ENCODE data around the gene TRIM65.

DNA sequence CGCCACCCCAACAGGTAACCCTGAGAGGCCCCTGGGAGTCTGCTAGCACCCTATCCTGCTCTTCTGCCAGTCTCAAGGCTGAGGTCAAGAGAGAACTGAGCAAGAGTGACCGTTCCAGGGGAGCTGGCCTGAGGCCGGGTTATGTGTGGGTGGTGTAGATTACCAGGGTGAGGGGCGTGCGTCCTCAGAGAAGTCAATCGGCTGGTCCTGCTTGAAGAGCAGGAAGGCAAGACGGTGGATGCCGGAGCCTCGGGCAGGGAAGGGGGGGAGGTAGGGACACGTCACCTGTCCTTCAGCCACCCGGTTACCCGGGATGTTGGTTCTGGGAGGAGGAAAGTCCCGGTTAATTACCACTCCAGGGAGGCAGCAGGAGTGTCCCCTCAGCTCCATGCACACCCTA, 2.6 kb upstream of the TRIM65 start:
- TF ChIP-seq EZH2 (IDR thresholded peaks at IDR 0.05; ENCODE audit: low read depth, unreplicated experiment) (no peak), STAT1 (IDR thresholded peaks at IDR 0.05; ENCODE audit: unreplicated experiment) (no peak), EZH2phosphoT487 (IDR thresholded peaks at IDR 0.05; ENCODE audit: unreplicated experiment) (no peak), POLR2AphosphoS5 (IDR thresholded peaks at IDR 0.05; ENCODE audit: low read depth) (no peak), CREB1 (CRISPR knock-in tag; IDR thresholded peaks at IDR 0.05; ENCODE audit: low read depth) (no peak), ZNF114 (CRISPR knock-in tag; IDR thresholded peaks at IDR 0.05) (no peak), JUNB (IDR thresholded peaks at IDR 0.05; ENCODE audit: unreplicated experiment) (no peak), NANOG (IDR thresholded peaks at IDR 0.05; ENCODE audit: borderline replicate concordance) (no peak), ZNF331 (CRISPR knock-in tag; IDR thresholded peaks at IDR 0.05; ENCODE audit: low read depth) (no peak)
- TF ChIP-seq, protein P1, sequence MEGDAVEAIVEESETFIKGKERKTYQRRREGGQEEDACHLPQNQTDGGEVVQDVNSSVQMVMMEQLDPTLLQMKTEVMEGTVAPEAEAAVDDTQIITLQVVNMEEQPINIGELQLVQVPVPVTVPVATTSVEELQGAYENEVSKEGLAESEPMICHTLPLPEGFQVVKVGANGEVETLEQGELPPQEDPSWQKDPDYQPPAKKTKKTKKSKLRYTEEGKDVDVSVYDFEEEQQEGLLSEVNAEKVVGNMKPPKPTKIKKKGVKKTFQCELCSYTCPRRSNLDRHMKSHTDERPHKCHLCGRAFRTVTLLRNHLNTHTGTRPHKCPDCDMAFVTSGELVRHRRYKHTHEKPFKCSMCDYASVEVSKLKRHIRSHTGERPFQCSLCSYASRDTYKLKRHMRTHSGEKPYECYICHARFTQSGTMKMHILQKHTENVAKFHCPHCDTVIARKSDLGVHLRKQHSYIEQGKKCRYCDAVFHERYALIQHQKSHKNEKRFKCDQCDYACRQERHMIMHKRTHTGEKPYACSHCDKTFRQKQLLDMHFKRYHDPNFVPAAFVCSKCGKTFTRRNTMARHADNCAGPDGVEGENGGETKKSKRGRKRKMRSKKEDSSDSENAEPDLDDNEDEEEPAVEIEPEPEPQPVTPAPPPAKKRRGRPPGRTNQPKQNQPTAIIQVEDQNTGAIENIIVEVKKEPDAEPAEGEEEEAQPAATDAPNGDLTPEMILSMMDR (conservative IDR thresholded peaks at IDR 0.05; ENCODE audit: low read depth in 2 of 2) = no peak
- TF ChIP-seq, protein P2, sequence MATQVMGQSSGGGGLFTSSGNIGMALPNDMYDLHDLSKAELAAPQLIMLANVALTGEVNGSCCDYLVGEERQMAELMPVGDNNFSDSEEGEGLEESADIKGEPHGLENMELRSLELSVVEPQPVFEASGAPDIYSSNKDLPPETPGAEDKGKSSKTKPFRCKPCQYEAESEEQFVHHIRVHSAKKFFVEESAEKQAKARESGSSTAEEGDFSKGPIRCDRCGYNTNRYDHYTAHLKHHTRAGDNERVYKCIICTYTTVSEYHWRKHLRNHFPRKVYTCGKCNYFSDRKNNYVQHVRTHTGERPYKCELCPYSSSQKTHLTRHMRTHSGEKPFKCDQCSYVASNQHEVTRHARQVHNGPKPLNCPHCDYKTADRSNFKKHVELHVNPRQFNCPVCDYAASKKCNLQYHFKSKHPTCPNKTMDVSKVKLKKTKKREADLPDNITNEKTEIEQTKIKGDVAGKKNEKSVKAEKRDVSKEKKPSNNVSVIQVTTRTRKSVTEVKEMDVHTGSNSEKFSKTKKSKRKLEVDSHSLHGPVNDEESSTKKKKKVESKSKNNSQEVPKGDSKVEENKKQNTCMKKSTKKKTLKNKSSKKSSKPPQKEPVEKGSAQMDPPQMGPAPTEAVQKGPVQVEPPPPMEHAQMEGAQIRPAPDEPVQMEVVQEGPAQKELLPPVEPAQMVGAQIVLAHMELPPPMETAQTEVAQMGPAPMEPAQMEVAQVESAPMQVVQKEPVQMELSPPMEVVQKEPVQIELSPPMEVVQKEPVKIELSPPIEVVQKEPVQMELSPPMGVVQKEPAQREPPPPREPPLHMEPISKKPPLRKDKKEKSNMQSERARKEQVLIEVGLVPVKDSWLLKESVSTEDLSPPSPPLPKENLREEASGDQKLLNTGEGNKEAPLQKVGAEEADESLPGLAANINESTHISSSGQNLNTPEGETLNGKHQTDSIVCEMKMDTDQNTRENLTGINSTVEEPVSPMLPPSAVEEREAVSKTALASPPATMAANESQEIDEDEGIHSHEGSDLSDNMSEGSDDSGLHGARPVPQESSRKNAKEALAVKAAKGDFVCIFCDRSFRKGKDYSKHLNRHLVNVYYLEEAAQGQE (IDR thresholded peaks at IDR 0.05; ENCODE audit: unreplicated experiment) = no peak
- TF ChIP-seq, protein P3, sequence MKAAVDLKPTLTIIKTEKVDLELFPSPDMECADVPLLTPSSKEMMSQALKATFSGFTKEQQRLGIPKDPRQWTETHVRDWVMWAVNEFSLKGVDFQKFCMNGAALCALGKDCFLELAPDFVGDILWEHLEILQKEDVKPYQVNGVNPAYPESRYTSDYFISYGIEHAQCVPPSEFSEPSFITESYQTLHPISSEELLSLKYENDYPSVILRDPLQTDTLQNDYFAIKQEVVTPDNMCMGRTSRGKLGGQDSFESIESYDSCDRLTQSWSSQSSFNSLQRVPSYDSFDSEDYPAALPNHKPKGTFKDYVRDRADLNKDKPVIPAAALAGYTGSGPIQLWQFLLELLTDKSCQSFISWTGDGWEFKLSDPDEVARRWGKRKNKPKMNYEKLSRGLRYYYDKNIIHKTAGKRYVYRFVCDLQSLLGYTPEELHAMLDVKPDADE (IDR thresholded peaks at IDR 0.05) = no peak
- TF ChIP-seq, protein P4, sequence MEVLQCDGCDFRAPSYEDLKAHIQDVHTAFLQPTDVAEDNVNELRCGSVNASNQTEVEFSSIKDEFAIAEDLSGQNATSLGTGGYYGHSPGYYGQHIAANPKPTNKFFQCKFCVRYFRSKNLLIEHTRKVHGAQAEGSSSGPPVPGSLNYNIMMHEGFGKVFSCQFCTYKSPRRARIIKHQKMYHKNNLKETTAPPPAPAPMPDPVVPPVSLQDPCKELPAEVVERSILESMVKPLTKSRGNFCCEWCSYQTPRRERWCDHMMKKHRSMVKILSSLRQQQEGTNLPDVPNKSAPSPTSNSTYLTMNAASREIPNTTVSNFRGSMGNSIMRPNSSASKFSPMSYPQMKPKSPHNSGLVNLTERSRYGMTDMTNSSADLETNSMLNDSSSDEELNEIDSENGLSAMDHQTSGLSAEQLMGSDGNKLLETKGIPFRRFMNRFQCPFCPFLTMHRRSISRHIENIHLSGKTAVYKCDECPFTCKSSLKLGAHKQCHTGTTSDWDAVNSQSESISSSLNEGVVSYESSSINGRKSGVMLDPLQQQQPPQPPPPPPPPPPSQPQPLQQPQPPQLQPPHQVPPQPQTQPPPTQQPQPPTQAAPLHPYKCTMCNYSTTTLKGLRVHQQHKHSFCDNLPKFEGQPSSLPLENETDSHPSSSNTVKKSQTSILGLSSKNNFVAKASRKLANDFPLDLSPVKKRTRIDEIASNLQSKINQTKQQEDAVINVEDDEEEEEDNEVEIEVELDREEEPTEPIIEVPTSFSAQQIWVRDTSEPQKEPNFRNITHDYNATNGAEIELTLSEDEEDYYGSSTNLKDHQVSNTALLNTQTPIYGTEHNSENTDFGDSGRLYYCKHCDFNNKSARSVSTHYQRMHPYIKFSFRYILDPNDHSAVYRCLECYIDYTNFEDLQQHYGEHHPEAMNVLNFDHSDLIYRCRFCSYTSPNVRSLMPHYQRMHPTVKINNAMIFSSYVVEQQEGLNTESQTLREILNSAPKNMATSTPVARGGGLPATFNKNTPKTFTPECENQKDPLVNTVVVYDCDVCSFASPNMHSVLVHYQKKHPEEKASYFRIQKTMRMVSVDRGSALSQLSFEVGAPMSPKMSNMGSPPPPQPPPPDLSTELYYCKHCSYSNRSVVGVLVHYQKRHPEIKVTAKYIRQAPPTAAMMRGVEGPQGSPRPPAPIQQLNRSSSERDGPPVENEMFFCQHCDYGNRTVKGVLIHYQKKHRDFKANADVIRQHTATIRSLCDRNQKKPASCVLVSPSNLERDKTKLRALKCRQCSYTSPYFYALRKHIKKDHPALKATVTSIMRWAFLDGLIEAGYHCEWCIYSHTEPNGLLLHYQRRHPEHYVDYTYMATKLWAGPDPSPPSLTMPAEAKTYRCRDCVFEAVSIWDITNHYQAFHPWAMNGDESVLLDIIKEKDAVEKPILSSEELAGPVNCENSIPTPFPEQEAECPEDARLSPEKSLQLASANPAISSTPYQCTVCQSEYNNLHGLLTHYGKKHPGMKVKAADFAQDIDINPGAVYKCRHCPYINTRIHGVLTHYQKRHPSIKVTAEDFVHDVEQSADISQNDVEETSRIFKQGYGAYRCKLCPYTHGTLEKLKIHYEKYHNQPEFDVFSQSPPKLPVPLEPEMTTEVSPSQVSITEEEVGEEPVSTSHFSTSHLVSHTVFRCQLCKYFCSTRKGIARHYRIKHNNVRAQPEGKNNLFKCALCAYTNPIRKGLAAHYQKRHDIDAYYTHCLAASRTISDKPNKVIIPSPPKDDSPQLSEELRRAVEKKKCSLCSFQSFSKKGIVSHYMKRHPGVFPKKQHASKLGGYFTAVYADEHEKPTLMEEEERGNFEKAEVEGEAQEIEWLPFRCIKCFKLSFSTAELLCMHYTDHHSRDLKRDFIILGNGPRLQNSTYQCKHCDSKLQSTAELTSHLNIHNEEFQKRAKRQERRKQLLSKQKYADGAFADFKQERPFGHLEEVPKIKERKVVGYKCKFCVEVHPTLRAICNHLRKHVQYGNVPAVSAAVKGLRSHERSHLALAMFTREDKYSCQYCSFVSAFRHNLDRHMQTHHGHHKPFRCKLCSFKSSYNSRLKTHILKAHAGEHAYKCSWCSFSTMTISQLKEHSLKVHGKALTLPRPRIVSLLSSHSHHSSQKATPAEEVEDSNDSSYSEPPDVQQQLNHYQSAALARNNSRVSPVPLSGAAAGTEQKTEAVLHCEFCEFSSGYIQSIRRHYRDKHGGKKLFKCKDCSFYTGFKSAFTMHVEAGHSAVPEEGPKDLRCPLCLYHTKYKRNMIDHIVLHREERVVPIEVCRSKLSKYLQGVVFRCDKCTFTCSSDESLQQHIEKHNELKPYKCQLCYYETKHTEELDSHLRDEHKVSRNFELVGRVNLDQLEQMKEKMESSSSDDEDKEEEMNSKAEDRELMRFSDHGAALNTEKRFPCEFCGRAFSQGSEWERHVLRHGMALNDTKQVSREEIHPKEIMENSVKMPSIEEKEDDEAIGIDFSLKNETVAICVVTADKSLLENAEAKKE (CRISPR knock-in tag; IDR thresholded peaks at IDR 0.05) = no peak
